A549 (cell line): ENCODE data around the gene PLEKHA5. TPM values are rescaled to one million over a fixed set of nuclear protein-coding genes. Genes with fewer than 3 reads are reported as not detected.

Source experiments
- ATAC-seq, 2 experiments: fragments of 200-7000 bp in 1 of 2; fragments of >200 bp in 1 of 2; cut with Nextera tagmentation in 1 of 2; cut with Tn5 transposase in 1 of 2; 3 replicates each; pipeline versions ENCODE4 v1.8.0 to v1.9.1; 2018 to 2020; ENCODE audit warnings: mild to moderate bottlenecking in 1 of 2, moderate library complexity in 1 of 2
- CTCF ChIA-PET: fragments of 300-600 bp; sonication (Branson Sonifier 250); formaldehyde crosslinking; extraction: SDS; loops from one replicate; lab custom pipeline; 2021; ENCODE audit warnings: antibody characterized with exemption, inconsistent platforms; lab: Yijun Ruan, JAX
- POLR2A ChIA-PET: fragments of 350-600 bp; formaldehyde crosslinking; extraction: SDS; loops from one replicate; lab custom pipeline; 2021; ENCODE audit warnings: antibody characterized with exemption, inconsistent platforms; lab: Yijun Ruan, JAX
- DNase-seq, 2 experiments: peaks; one replicate each; pipeline versions ENCODE4 v3.0.0 to v3.0.0-alpha.2; 2011 to 2016; ENCODE audit warnings: low read depth in 1 of 2, low spot score in 1 of 2
- FAIRE-seq: peaks from 2 replicates; lab custom pipeline; 2011; peaks lifted over from hg19 to GRCh38; lab: Jason Lieb, UNC
- H3K27ac ChIP-seq, 2 experiments: fragments of >200 bp; sonication (Bioruptor Twin); formaldehyde crosslinking; 3 replicates each; pipeline ENCODE4 v1.5.1; 2016 to 2017
- H3K4me1 ChIP-seq: fragments of >200 bp; sonication (Bioruptor Twin); formaldehyde crosslinking; 3 replicates; pipeline ENCODE4 v1.6.1; 2016
- H3K4me2 ChIP-seq: fragments of >200 bp; sonication (Bioruptor Twin); formaldehyde crosslinking; 3 replicates; pipeline ENCODE4 v1.6.1; 2016
- H3K4me3 ChIP-seq: fragments of >200 bp; sonication (Bioruptor Twin); formaldehyde crosslinking; 3 replicates; pipeline ENCODE4 v1.5.1; 2016
- H3K9me3 ChIP-seq: fragments of >200 bp; sonication (Bioruptor Twin); formaldehyde crosslinking; 3 replicates; pipeline ENCODE4 v1.6.1; 2016
- CBX2 ChIP-seq: fragments of 200-600 bp; sonication (generic); IDR thresholded peaks from 2 replicates; pipeline ENCODE4 v1.6.1; 2016; ENCODE audit warnings: low read depth, mild to moderate bottlenecking, borderline replicate concordance
- CHD2 ChIP-seq: fragments of 150-350 bp; IDR thresholded peaks from 2 replicates; pipeline ENCODE4 v1.6.1; 2014; ENCODE audit warnings: low read length; ENCODE audit not compliant: partially characterized antibody
- CHD4 ChIP-seq: fragments of 200-600 bp; sonication (generic); IDR thresholded peaks from 2 replicates; pipeline ENCODE4 v1.6.1; 2016; ENCODE audit warnings: antibody characterized with exemption, mild to moderate bottlenecking, borderline replicate concordance
- EHF ChIP-seq: fragments of 250-450 bp; sonication (Bioruptor Pico); IDR thresholded peaks from 2 replicates; pipeline ENCODE4 v1.5.0; 2020; ENCODE audit warnings: mild to moderate bottlenecking
- EP300 ChIP-seq, 2 experiments: fragments of >200 bp; sonication (Bioruptor Twin); formaldehyde crosslinking; IDR thresholded peaks; 2 replicates in 1 of 2; 3 replicates in 1 of 2; pipeline ENCODE4 v1.6.1; 2016 to 2017
- FOXS1 ChIP-seq: fragments of 250-450 bp; sonication (Bioruptor Pico); IDR thresholded peaks from 2 replicates; pipeline ENCODE4 v1.5.0; 2020; ENCODE audit warnings: mild to moderate bottlenecking, moderate library complexity
- GATA3 ChIP-seq: IDR thresholded peaks from 2 replicates; pipeline ENCODE4 v1.6.1; 2012; ENCODE audit warnings: borderline replicate concordance
- HOXB13 ChIP-seq: fragments of 250-450 bp; sonication (Bioruptor Pico); IDR thresholded peaks from 2 replicates; pipeline ENCODE4 v1.5.0; 2020; ENCODE audit warnings: low read depth, mild to moderate bottlenecking, moderate library complexity
- KDM1A ChIP-seq: fragments of 200-600 bp; sonication (generic); IDR thresholded peaks from 2 replicates; pipeline ENCODE4 v1.6.1; 2016; ENCODE audit warnings: low read depth, mild to moderate bottlenecking
- KDM5A ChIP-seq: fragments of 200-600 bp; sonication (generic); IDR thresholded peaks from 2 replicates; pipeline ENCODE4 v1.6.1; 2016; ENCODE audit warnings: antibody characterized with exemption, mild to moderate bottlenecking
- MAZ ChIP-seq: fragments of 150-350 bp; IDR thresholded peaks from 2 replicates; pipeline ENCODE4 v1.6.1; 2014; ENCODE audit warnings: antibody characterized with exemption, low read depth, low read length, borderline replicate concordance
- NR3C1 ChIP-seq: fragments of >200 bp; sonication (Bioruptor Twin); formaldehyde crosslinking; IDR thresholded peaks from 3 replicates; pipeline ENCODE4 v1.6.1; 2017
- PHF8 ChIP-seq: fragments of 200-600 bp; sonication (generic); IDR thresholded peaks from 2 replicates; pipeline ENCODE4 v1.6.1; 2016; ENCODE audit warnings: low read depth, mild to moderate bottlenecking, antibody characterized with exemption, moderate library complexity, borderline replicate concordance
- RCOR1 ChIP-seq: fragments of 150-350 bp; IDR thresholded peaks from 2 replicates; pipeline ENCODE4 v1.6.1; 2014; ENCODE audit warnings: antibody characterized with exemption, low read length, low read depth
- SREBF2 ChIP-seq: fragments of 450-650 bp; IDR thresholded peaks from 2 replicates; pipeline ENCODE4 v1.6.1; 2014; ENCODE audit warnings: mild to moderate bottlenecking, moderate library complexity
- TFCP2L1 ChIP-seq: fragments of 250-450 bp; sonication (Bioruptor Pico); IDR thresholded peaks from 2 replicates; pipeline ENCODE4 v1.5.0; 2021; ENCODE audit warnings: mild to moderate bottlenecking
- ZFP36 ChIP-seq: fragments of 450-650 bp; IDR thresholded peaks from 2 replicates; pipeline ENCODE4 v1.6.1; 2014; ENCODE audit warnings: borderline replicate concordance; ENCODE audit not compliant: partially characterized antibody
- ZNF302 ChIP-seq: fragments of 250-450 bp; sonication (Bioruptor Pico); IDR thresholded peaks from 2 replicates; pipeline ENCODE4 v1.9.0; 2021; ENCODE audit warnings: inconsistent platforms, mild to moderate bottlenecking, moderate library complexity
- WGBS: methylation state at CpG from one replicate; pipeline ENCODE4 v1.1.6; 2017; ENCODE audit errors: missing lambda C conversion rate; 5-methylcytosine and 5-hydroxymethylcytosine counted together
- polyA plus RNA-seq, 4 experiments: library from polyadenylated mRNA; depleted of rRNA in 3 of 4; stranded (reverse); fragments of >200 nt; fragmentation: RNase III in 1 of 4; extraction: RNeasy Plus Mini Kit Qiagen cat#74134 plus additional on column Dnase treatment in 1 of 4; gene quantifications; 2 replicates in 3 of 4; 3 replicates in 1 of 4; pipeline ENCODE4 v1.2.3, GENCODE V29; 2011 to 2017
- TF ChIP-seq, protein P1 (sequence below): fragments of >200 bp; sonication (Bioruptor Twin); formaldehyde crosslinking; IDR thresholded peaks from 3 replicates; pipeline ENCODE4 v1.5.1; 2016
- TF ChIP-seq, protein P2 (sequence below): fragments of 250-450 bp; sonication (Bioruptor Pico); IDR thresholded peaks from 2 replicates; pipeline ENCODE4 v1.5.0; 2020; ENCODE audit warnings: low read depth, mild to moderate bottlenecking, moderate library complexity
- TF ChIP-seq, protein P3 (sequence below): fragments of >200 bp; sonication (Bioruptor Twin); formaldehyde crosslinking; IDR thresholded peaks from 3 replicates; pipeline ENCODE4 v1.6.1; 2016
- TF ChIP-seq, protein P4 (sequence below): fragments of 150-350 bp; IDR thresholded peaks from 2 replicates; pipeline ENCODE4 v1.6.1; 2014; ENCODE audit warnings: low read depth, mild to moderate bottlenecking, low read length
- TF ChIP-seq, protein P5 (sequence below): fragments of 250-450 bp; sonication (Bioruptor Pico); IDR thresholded peaks from 2 replicates; pipeline ENCODE4 v1.5.0; 2021; ENCODE audit warnings: mild to moderate bottlenecking, moderate library complexity, borderline replicate concordance

Gene PLEKHA5
- polyA plus RNA-seq, 2 of the 4 experiments (the other 2 are of a cell fraction), result 7.6 to 13.2 TPM

DNA sequence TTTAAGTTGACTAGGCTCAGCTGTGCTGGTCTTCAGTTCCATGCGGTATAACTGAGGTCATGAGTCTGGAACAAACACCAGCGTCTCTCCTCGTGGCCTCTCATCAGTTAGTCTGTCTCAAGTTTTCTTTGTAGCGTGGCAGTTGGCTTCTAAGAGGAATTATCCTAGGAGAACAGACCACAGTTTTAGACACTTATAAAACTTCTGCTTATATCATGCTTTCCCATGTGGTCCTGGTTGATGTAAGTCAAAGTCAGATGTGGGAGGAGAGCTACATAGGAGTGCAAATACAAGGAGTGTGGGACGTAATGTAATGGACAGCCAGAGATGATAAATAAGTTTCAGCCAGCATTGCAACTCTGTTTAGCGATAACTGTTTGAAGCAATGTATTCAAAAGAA lies 14.8 kb downstream of the PLEKHA5 start:
- 87% methylated on average over 6 of the region's 6 CpGs for WGBS
- ATAC-seq (no peak), FAIRE-seq (no peak), DNase-seq (no peak)
- POLR2A ChIA-PET, result no interaction called here
- TF ChIP-seq SREBF2 (no peak), GATA3 (no peak), HOXB13 (CRISPR knock-in tag) (no peak), PHF8 (no peak), FOXS1 (CRISPR knock-in tag) (no peak), KDM1A (no peak), ZFP36 (no peak), CHD2 (no peak), EHF (CRISPR knock-in tag) (no peak), ZNF302 (CRISPR knock-in tag) (no peak), TFCP2L1 (CRISPR knock-in tag) (no peak)
- TF ChIP-seq, protein P1, sequence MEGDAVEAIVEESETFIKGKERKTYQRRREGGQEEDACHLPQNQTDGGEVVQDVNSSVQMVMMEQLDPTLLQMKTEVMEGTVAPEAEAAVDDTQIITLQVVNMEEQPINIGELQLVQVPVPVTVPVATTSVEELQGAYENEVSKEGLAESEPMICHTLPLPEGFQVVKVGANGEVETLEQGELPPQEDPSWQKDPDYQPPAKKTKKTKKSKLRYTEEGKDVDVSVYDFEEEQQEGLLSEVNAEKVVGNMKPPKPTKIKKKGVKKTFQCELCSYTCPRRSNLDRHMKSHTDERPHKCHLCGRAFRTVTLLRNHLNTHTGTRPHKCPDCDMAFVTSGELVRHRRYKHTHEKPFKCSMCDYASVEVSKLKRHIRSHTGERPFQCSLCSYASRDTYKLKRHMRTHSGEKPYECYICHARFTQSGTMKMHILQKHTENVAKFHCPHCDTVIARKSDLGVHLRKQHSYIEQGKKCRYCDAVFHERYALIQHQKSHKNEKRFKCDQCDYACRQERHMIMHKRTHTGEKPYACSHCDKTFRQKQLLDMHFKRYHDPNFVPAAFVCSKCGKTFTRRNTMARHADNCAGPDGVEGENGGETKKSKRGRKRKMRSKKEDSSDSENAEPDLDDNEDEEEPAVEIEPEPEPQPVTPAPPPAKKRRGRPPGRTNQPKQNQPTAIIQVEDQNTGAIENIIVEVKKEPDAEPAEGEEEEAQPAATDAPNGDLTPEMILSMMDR, result no peak
- TF ChIP-seq, protein P2, sequence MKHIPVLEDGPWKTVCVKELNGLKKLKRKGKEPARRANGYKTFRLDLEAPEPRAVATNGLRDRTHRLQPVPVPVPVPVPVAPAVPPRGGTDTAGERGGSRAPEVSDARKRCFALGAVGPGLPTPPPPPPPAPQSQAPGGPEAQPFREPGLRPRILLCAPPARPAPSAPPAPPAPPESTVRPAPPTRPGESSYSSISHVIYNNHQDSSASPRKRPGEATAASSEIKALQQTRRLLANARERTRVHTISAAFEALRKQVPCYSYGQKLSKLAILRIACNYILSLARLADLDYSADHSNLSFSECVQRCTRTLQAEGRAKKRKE, result no peak
- TF ChIP-seq, protein P3, sequence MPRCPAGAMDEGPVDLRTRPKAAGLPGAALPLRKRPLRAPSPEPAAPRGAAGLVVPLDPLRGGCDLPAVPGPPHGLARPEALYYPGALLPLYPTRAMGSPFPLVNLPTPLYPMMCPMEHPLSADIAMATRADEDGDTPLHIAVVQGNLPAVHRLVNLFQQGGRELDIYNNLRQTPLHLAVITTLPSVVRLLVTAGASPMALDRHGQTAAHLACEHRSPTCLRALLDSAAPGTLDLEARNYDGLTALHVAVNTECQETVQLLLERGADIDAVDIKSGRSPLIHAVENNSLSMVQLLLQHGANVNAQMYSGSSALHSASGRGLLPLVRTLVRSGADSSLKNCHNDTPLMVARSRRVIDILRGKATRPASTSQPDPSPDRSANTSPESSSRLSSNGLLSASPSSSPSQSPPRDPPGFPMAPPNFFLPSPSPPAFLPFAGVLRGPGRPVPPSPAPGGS, result no peak
- TF ChIP-seq, protein P4, sequence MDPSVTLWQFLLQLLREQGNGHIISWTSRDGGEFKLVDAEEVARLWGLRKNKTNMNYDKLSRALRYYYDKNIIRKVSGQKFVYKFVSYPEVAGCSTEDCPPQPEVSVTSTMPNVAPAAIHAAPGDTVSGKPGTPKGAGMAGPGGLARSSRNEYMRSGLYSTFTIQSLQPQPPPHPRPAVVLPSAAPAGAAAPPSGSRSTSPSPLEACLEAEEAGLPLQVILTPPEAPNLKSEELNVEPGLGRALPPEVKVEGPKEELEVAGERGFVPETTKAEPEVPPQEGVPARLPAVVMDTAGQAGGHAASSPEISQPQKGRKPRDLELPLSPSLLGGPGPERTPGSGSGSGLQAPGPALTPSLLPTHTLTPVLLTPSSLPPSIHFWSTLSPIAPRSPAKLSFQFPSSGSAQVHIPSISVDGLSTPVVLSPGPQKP, result no peak
- Histone ChIP-seq H3K4me3 (no peak overlapping the region), H3K27ac (no peak overlapping the region), H3K4me2 (no peak overlapping the region), H3K4me1 (no peaks in the 10 kb centered on the region), H3K9me3 (no peaks in the 10 kb centered on the region)
- CTCF ChIA-PET, result no interaction called here

DNA sequence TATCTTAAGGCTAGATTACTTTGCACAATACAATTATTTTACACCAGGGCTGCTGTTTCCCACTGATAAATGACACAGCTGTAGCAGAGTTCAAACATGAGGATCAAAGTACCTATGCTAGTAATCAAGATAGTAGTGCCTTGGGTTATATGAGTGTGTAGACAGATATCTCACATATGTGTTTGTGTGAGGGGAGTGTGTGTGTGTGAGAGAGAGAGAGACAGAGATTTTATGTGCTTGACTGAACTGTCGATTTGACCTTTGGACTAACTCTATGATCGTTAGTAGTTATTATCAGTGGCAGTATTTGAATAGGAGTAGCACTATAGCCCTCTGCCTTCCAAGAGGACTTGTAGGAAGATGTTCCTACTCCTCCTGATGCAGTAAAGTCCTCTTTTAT lies 15.5 kb downstream of the PLEKHA5 start:
- no peaks in the 10 kb centered on the region for H3K4me1 ChIP-seq
- ChIA-PET CTCF (no interaction called here), POLR2A (no interaction called here)
- TF ChIP-seq MAZ (no peak), HOXB13 (CRISPR knock-in tag) (no peak), RCOR1 (no peak), NR3C1 (no peak), ZFP36 (no peak), CHD4 (no peak), EP300 (IDR thresholded peaks at IDR 0.05) (no peak), KDM5A (no peak), CBX2 (no peak)
- TF ChIP-seq, protein P5, sequence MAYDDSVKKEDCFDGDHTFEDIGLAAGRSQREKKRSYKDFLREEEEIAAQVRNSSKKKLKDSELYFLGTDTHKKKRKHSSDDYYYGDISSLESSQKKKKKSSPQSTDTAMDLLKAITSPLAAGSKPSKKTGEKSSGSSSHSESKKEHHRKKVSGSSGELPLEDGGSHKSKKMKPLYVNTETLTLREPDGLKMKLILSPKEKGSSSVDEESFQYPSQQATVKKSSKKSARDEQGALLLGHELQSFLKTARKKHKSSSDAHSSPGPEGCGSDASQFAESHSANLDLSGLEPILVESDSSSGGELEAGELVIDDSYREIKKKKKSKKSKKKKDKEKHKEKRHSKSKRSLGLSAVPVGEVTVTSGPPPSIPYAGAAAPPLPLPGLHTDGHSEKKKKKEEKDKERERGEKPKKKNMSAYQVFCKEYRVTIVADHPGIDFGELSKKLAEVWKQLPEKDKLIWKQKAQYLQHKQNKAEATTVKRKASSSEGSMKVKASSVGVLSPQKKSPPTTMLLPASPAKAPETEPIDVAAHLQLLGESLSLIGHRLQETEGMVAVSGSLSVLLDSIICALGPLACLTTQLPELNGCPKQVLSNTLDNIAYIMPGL (CRISPR knock-in tag), result no peak
- no peak overlapping the region for H3K4me2 ChIP-seq
- H3K27ac ChIP-seq, result no peak overlapping the region
- 74% methylated on average over 2 of the region's 2 CpGs for WGBS
- DNase-seq, result no peak
- no peak overlapping the region for H3K4me3 ChIP-seq
- no peak for FAIRE-seq
- no peak for ATAC-seq
- no peaks in the 10 kb centered on the region for H3K9me3 ChIP-seq
